Transverse colon (tissue), 4 donors: ENCODE results near the gene SSTR5.

Experiments
- CTCF ChIP-seq, 5 experiments: fragments of 200-600 bp in 3 of 5; fragments of 450-650 bp in 2 of 5; sonication (generic) in 3 of 5; IDR thresholded peaks; 1 replicate in 2 of 5; 2 replicates in 3 of 5; pipeline ENCODE4 v1.5.1; 2016 to 2017; ENCODE audit warnings: antibody characterized with exemption in 5 of 5, inconsistent platforms in 3 of 5, mild to moderate bottlenecking in 2 of 5, moderate library complexity in 1 of 5
- EP300 ChIP-seq: sonication (generic); formaldehyde crosslinking; IDR thresholded peaks from one replicate; pipeline ENCODE4 v1.6.1; 2017; ENCODE audit warnings: antibody characterized with exemption, low read depth
- POLR2A ChIP-seq: fragments of 450-650 bp; IDR thresholded peaks from one replicate; pipeline ENCODE4 v1.6.1; 2016; ENCODE audit warnings: antibody characterized with exemption, mild to moderate bottlenecking, moderate library complexity
- POLR2AphosphoS5 ChIP-seq, 3 donors: sonication (generic); formaldehyde crosslinking; IDR thresholded peaks; one replicate each; pipeline ENCODE4 v1.6.1; 2016; ENCODE audit warnings: antibody characterized with exemption in 3 of 3

DNA sequence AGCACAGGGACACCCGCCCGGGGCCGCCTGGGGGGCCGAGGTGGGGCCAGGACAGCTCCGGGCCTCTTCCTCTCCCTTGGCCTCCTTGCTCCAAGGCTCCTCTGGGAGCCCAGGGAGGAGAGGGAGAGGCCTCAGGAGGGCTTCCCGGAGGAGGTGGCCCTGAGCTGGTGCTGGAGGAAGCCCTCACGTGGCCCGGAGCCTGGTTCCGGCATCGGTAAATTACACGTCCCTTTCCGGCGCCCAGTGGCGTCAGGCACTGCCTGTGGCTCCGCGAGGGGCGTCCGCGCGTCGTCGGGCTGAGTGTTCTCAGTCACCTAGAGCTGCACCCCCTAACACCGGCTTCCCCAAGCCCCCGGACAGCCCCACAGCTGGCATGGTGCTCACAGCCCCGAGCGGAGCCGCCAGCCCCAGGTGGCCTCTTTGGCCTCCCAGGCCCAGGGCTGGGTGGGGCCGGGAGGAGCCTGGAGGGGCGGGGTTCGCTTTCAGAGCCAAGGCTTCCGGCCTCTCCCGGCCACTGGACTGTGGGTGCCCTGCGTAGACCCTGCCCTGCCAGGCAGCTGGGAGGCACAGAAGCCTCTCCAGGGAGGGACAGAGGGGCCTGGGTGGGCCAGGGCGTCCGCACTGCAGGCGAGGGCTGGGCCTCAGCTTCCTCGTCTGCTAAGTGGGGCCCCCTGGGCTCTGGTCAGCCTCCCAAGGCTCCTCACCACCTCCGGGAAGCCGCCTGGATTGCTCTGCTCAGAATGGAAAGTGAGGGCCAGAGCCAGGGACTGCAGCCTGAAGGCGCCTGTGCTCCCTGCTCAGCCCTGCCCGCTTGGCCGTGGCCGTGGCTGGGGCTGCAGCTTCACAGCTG, 27.9 kb upstream of the SSTR5 start:
- TF ChIP-seq POLR2A (no peak), CTCF (IDR thresholded peaks at IDR 0.05) (no peak), POLR2AphosphoS5 (IDR thresholded peaks at IDR 0.05) (no peak), EP300 (no peak)
